ENCODE measurements around the gene ZC3HAV1.

GRCh38 chr7:139016931-139017511, 92.5 kb downstream of the ZC3HAV1 start:
- peak; percentile 71 to 82 (median 75) for TF ChIP-seq CTCF (optimal IDR thresholded peaks at IDR 0.05 in 1 of 3, IDR thresholded peaks at IDR 0.05 in 1 of 3, conservative IDR thresholded peaks at IDR 0.05 in 1 of 3; ENCODE audit: extremely low read depth in 1 of 3, insufficient read depth in 2 of 3, low read length in 3 of 3)
- no peak for TF ChIP-seq EZH2 (IDR thresholded peaks at IDR 0.05; ENCODE audit: low read length)
